Heart right ventricle (tissue), 16 donors: Measurements from ENCODE around the gene CELSR1. TPM values are rescaled to one million over a fixed set of nuclear protein-coding genes. Genes with fewer than 3 reads are reported as not detected.

Experiments used
- ATAC-seq, 8 donors: fragments of 200-7000 bp; cut with Tn5 transposase; one replicate each; pipeline ENCODE4 v1.9.1; 2020; ENCODE audit warnings: mild to moderate bottlenecking in 8 of 8, moderate library complexity in 8 of 8, moderate number of reproducible peaks in 1 of 8
- DNase-seq, 2 donors: peaks; one replicate each; pipeline ENCODE4 v3.0.0-alpha.2; 2020
- H3K27ac ChIP-seq, 10 donors: fragments of 200-600 bp; sonication (generic) in 2 of 10; one replicate each; pipeline versions ENCODE4 v1.5.0 to v1.8.0; 2020 to 2022; ENCODE audit warnings: mild to moderate bottlenecking in 3 of 10
- H3K27me3 ChIP-seq, 7 donors: fragments of 200-600 bp; one replicate each; pipeline ENCODE4 v1.8.0; 2021 to 2022; ENCODE audit warnings: mild to moderate bottlenecking in 2 of 7
- H3K36me3 ChIP-seq, 9 donors: fragments of 200-600 bp; sonication (generic) in 1 of 9; one replicate each; pipeline versions ENCODE4 v1.5.0 to v1.8.0; 2020 to 2022; ENCODE audit warnings: mild to moderate bottlenecking in 2 of 9
- H3K4me1 ChIP-seq, 9 donors: fragments of 200-600 bp; sonication (generic) in 1 of 9; one replicate each; pipeline versions ENCODE4 v1.5.0 to v1.8.0; 2020 to 2022; ENCODE audit warnings: mild to moderate bottlenecking in 4 of 9
- H3K4me3 ChIP-seq, 10 donors: fragments of 200-600 bp; sonication (generic) in 2 of 10; one replicate each; pipeline versions ENCODE4 v1.5.0 to v1.8.0; 2020 to 2022; ENCODE audit warnings: mild to moderate bottlenecking in 7 of 10, moderate library complexity in 2 of 10
- H3K9me3 ChIP-seq, 11 donors: fragments of 200-600 bp in 10 of 11; sonication (generic) in 2 of 11; one replicate each; pipeline versions ENCODE4 v1.5.0 to v1.8.0; 2013 to 2022; ENCODE audit warnings: mild to moderate bottlenecking in 2 of 11, control low read depth in 1 of 11, moderate library complexity in 1 of 11
- WGBS, 2 donors: extraction: QIAGEN DNeasy Blood & Tissue Kit; methylation state at CpG; one replicate each; pipeline ENCODE4 v1.1.7; 2013; ENCODE audit warnings: inconsistent platforms in 1 of 2; 5-methylcytosine and 5-hydroxymethylcytosine counted together
- intact Hi-C, 10 donors: fragments of 100-400 bp; cut with DNase I; formaldehyde crosslinking; loops; one replicate each; pipeline versions ENCODE4 v1.11.1 to v1.14.2; 2022
- polyA plus RNA-seq, 2 donors: library from polyadenylated mRNA; stranded (reverse); fragments of 200-250 nt; gene quantifications; one replicate each; pipeline ENCODE4 v1.2.3, GENCODE V29; 2013
- total RNA-seq, 10 donors: library from RNA; stranded (reverse); fragmentation: NEBNext Ultra II Directional in 3 of 10; extraction: Animal tissue kit (Norgen Biotek cat#: 25700) in 3 of 10; gene quantifications; one replicate each; pipeline versions ENCODE4 v1.2.1 to v1.2.4, GENCODE V29; 2021 to 2023
- TF ChIP-seq, protein P1 (sequence below), 9 donors: fragments of 200-600 bp; sonication (generic) in 2 of 9; IDR thresholded peaks; one replicate each; pipeline versions ENCODE4 v1.5.0 to v1.8.0; 2021 to 2022; ENCODE audit warnings: antibody characterized with exemption in 9 of 9, mild to moderate bottlenecking in 5 of 9, moderate library complexity in 1 of 9
- donor health status: Arrhythmogenic right ventricular cardiomyopathy.
- donor health status: ischemic (EF 13 %, LVEDD 7.1; RV severe dilation, severe dysfunction).
- donor health status: healthy with polysubstance abuse.
- donor health status: DM: no; HTN: yes; CAD: no.
- donor health status: DM: no; HTN: no; CAD: no.
- donor health status: ischemic (EF 25% LVEDD 6.9; RV normal size, moderate dysfunction).
- donor health status: ischemic (EF 25% LVEDD 5.7; RV mildly dilated, moderate dysfunction).
- donor health status: healthy.
- donor health status: DM: yes; HTN: yes; CAD: no.
- donor health status: Ischemic cardiomyopathy.
- donor health status: ischemic (EF 35%, LVEDD 5.7; RV mildly dilated, moderate dysfunction).
- donor health status: nonischemic (EF 11% LVEDD 7.7; RV severe dilation, severe dysfunction).
- donor health status: DM: yes; HTN: yes; CAD: no.
- donor health status: PGD.
- donor health status: ischemic (EF 29% LVEDD 5.4; RV normal size, mild dysfunction).
- donor health status: nonischemic (EF 23%, LVEDD 6.1; RV moderate dilation, normal function).

Gene CELSR1
- total and polyA plus RNA-seq, 12 donors, result 4.0 to 16.7 (median 11.4) TPM

DNA sequence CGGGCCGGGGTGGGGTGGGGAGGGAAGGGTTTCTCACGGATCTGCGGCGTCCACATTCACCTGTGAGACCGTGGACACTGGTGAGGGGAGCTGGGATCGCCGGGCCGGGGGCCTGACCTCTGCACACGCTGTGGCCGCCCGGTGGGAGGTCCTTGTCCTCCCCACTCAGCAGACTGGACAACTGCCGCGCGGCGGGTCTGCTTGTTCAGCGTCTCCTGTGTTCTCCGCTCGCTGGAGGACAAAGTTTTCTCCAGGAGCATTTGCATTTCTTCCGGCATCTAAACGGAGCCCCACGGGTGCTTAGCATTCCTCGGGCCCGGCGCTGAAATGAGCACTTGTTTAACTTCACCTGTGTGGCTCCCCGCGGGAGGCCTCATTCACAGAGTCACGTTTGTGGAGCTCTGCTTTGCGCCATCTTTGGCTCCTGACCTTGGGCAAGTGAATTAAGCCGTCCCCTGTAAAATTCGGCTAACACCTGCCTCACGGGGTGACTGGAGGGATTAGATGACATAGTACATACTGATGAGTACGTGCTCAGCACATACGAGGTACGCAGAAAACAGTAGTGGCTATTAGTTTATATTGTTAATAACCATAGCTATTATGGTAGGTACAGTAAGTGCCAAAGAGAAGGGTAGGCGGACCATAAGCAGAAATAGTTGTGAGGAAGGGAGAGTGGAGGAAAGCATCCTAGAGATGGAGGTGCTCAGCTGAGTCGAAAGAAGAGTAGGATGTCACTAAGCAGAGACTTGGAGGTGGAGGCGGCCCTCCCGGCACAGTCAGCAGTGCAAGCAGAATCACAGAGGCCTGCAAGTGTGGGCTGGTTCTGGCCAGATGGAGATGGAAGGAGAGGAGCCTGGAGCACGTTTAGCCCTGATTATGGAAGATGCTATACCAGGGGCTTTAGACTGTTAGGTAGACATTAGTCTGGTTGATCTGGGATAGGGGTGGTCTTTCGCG lies 201.0 kb downstream of the CELSR1 start:
- Histone ChIP-seq H3K27me3 (no peaks in the 10 kb centered on the region), H3K9me3 (no peaks in the 10 kb centered on the region), H3K36me3 (peaks cover 0 to 41% (median 17%) of the 10 kb centered on the region in 9 donors), H3K27ac (peak overlapping the region; percentile 87 to 97 (median 93)), H3K4me1 (peaks cover 6 to 29% (median 17%) of the 10 kb centered on the region in 9 donors), H3K4me3 (peak overlapping the region; percentile 70 to 99 (median 94))
- DNase-seq, result peak in 1 of 2 donors; percentile 44
- WGBS, 2 donors, result 9 to 10% methylated on average over 40 to 42 of the region's 42 CpGs
- ATAC-seq, result peak; percentile 31 to 64 (median 38)
- intact Hi-C loops, result no loop called here
- TF ChIP-seq, protein P1, sequence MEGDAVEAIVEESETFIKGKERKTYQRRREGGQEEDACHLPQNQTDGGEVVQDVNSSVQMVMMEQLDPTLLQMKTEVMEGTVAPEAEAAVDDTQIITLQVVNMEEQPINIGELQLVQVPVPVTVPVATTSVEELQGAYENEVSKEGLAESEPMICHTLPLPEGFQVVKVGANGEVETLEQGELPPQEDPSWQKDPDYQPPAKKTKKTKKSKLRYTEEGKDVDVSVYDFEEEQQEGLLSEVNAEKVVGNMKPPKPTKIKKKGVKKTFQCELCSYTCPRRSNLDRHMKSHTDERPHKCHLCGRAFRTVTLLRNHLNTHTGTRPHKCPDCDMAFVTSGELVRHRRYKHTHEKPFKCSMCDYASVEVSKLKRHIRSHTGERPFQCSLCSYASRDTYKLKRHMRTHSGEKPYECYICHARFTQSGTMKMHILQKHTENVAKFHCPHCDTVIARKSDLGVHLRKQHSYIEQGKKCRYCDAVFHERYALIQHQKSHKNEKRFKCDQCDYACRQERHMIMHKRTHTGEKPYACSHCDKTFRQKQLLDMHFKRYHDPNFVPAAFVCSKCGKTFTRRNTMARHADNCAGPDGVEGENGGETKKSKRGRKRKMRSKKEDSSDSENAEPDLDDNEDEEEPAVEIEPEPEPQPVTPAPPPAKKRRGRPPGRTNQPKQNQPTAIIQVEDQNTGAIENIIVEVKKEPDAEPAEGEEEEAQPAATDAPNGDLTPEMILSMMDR (IDR thresholded peaks at IDR 0.05), result no peak

DNA sequence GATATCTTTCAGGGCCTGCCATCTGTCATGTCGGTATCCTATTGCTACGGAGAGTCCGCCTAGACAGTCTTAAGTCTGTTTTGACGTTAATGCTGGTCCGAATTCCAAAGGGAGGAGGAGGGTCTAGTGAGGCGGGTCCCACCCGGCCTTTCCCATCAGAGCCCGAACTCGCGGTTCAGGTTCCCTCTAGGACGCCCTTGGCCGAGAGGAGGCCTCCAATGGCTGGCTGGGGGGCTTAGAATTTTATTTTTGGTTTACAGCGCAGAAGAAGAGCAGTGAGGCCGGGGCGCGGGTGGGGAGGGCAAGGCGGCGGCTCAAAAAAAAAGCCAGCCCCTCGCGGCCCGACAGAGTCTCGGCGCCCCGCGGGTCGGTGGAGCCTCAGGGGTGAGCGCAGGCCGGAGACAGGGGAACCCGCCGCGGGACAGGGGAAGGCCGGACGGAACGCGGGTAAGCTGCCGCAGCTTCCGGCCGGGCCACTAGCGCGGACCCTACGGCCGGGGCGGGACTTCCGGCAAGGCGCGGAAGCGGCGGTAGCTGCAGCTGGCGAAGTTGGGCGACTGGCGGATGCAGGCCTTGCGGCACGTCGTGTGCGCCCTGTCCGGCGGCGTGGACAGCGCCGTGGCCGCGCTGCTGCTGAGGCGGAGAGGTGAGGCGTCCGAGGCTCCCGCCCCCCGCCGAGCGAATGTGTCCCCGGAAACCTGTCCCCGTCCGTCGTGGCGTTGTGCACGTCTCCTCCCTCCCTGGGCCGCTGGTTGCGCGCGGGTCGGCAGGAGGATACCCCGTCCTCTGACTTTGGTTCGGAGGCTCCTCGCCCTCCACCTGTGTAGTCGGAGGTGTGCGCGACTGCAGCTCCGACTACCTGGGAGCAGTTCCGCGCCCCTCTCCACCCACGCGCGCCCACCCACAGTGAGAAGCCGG lies 202.0 kb downstream of the CELSR1 start, which contains the start of gene TRMU:
Gene TRMU (plus strand): TSS at position 514 of the 918 bp plus-strand sequence. CDS start 51 bp downstream, at position 565.
- Histone ChIP-seq H3K4me3 (peak within 1 kb of the TSS; percentile 70 to 99 (median 94)), H3K4me1 (peaks cover 6 to 24% (median 17%) of the 10 kb centered on the region in 9 donors), H3K36me3 (peaks cover 0 to 34% (median 14%) of the 10 kb centered on the region in 9 donors), H3K27me3 (no peaks in the 10 kb centered on the region), H3K27ac (peak within 1 kb of the TSS; percentile 87 to 97 (median 93)), H3K9me3 (no peaks in the 10 kb centered on the region)
- intact Hi-C loops, result no loop called here
- DNase-seq, result peak; percentile 82 to 91
- TF ChIP-seq, protein P1 (IDR thresholded peaks at IDR 0.05), result no peak
- peak; percentile 92 to 97 (median 96) for ATAC-seq
- 1% methylated on average over 72 to 93 of the region's 93 CpGs for WGBS, 2 donors

DNA sequence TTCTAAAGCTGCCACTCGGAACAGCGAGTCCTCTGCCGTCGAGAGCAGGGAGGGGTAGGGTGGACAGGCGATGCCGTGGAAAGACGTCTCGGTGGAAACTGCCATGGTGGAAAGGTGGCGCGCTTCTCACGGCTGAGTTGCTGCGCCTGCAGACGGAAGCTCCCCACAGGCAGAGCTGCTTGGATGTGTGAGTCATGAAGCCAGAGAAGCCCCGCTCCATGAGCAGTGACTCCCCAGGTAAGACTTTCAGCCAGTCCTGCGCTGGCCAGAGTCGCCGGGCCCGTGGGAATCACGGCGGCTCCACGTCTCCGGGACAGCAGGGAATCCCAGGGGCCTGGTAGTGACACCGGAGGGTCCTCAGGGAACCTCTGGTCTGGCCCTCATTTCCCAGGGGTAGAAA lies 205.9 kb downstream of the CELSR1 start:
- WGBS, 2 donors, result 95 to 96% methylated on average over 23 of the region's 23 CpGs
- intact Hi-C loops, result no loop called here
- no peaks in the 10 kb centered on the region for H3K9me3 ChIP-seq
- H3K27me3 ChIP-seq, result no peaks in the 10 kb centered on the region
- H3K4me3 ChIP-seq, result no peak overlapping the region
- peaks cover 0 to 10% (median 5%) of the 10 kb centered on the region in 9 donors for H3K4me1 ChIP-seq
- peaks cover 0 to 38% (median 0%) of the 10 kb centered on the region in 9 donors for H3K36me3 ChIP-seq
- H3K27ac ChIP-seq, result no peak overlapping the region
- DNase-seq (no peak), ATAC-seq (no peak)
- TF ChIP-seq, protein P1 (IDR thresholded peaks at IDR 0.05), result no peak

DNA sequence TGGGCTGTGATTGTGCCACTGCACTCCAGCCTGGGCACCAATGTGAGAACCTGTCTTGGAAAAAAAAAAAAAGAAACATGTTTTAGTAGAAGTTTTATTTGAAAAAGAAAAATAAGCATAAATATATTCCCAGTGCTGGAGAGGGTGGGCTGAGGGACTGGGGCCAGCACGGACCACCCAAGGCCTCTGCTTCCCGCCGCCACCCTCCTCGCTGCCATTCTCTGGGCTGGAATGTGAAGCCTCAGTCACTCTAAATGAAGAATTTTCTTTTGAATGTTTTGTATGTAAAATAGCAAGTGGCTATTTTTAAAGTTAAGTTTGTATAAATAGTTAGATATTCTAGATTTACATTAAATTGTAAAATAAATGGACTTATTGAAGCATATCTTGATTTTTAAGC lies 207.0 kb downstream of the CELSR1 start:
- intact Hi-C loops, result no loop called here
- Histone ChIP-seq H3K36me3 (peaks cover 0 to 49% (median 0%) of the 10 kb centered on the region in 9 donors), H3K27ac (no peak overlapping the region), H3K27me3 (no peaks in the 10 kb centered on the region), H3K4me1 (peaks cover 0 to 6% (median 3%) of the 10 kb centered on the region in 9 donors), H3K4me3 (no peak overlapping the region), H3K9me3 (no peaks in the 10 kb centered on the region)
- WGBS, 2 donors, result 97 to 98% methylated on average over 4 of the region's 4 CpGs
- DNase-seq, result no peak
- no peak for ATAC-seq
- TF ChIP-seq, protein P1 (IDR thresholded peaks at IDR 0.05), result no peak
